GM19324 (cell line): ENCODE data around the gene CMBL.
"Not testable (repeated sequence)": the region's sequence is repeated elsewhere in the genome, so short reads cannot be mapped to it uniquely, and the experiment has no call there.

Source experiments
- ATAC-seq: cut with Tn5 transposase; IDR thresholded peaks from one replicate; pipeline ENCODE4 v1.9.1; 2021; ENCODE audit warnings: mild to moderate bottlenecking, moderate library complexity; ENCODE audit not compliant: unreplicated experiment, low FRiP score

The CMBL gene

DNA sequence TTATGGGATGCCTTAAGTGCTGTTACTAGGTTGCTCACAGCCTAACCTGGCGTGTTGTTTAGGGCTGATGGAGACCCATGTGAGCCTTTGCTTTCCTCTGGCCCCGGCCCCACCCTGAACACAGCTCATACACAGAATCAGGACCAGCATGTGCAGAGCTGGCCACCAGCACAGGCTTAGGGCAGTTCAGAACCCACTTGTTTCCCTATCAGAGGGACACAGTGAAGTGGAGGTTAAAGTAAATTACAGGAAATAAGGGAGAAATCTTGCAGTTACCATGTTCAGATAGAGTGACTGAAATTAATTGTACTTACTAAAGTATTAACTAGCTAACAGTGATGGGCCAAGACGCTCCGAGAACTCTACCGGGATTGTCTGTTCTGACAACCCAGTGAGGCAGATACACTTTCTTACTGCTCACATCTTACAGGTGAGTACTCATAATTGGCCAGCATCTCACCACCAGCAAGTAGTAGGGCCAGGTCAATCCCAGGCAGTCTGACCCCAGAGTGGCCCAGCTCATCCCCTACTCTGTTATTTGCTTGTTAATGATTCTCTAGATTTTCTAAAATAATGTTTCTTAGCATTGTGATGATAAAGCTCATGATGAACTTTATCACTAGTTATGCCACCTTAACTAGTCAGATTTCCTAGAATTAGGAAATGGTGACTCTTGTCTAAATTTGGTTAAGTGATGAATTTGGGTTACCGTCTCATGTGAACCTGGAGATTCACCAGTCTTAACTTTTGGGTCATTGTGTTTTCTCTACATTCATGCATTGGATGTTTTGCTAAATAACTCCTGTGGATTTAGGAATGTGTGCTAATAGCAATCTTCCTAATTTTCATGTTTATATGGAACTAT, 42.2 kb downstream of the CMBL start:
- ATAC-seq = no peak

GRCh38 chr5:10264604-10265003, 43.1 kb downstream of the CMBL start:
- ATAC-seq = no peak

DNA sequence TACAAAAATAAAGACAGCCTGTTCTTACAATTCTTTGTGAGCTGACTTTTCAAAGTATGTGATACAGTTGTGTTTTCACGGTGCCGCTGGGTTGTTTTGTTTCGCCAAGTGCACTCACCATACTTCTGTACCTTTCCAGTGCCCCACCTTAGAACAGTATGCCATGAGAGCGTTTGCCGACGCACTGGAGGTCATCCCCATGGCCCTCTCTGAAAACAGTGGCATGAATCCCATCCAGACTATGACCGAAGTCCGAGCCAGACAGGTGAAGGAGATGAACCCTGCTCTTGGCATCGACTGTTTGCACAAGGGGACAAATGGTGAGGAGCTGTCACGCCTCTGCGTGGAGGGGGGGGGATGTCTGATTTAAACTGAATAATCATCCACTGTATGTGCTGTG, 44.7 kb downstream of the CMBL start:
- ATAC-seq = no peak

GRCh38 chr5:10262121-10262774, 45.5 kb downstream of the CMBL start:
- no peak for ATAC-seq

DNA sequence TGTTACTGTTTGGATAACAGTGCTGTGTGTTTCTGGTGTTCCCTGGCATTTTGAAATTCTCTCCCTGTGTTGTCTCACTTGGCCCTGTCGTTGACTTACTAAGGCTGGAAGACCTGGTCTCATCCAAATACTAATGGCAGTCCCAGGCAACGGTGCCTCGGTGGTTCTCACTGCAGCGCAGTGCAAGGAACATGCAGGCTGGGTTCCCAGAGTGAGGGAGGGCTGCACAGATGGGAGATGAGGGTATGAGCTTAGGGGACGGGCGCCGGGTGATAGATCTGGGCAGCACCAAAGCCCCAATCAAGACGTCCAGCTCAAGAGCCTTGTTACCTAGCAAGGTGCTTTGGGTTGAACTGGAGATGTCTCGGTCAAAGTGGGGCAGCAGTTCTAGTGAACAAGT, 46.6 kb downstream of the CMBL start:
- no peak for ATAC-seq

DNA sequence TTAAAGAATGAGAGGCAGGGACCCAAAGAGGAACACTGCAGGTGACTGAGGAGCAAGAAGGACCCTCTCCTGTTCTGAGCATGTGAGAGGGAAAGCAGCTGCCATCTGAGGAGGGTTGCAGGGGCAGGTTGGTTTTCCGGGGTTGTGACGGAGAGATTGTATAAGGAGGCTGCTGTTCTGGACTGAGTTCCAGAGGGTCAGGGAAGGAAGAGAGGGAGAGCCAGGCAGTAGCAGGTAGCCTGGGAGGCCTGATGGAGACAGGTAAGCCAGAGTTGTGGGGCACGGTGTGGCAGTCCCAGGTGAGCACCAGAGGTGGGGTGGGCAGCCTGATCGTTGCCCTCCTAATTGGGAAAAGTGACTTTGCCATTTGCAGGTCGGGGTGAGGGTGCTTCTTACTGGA, 47.8 kb downstream of the CMBL start:
- ATAC-seq = no peak

DNA sequence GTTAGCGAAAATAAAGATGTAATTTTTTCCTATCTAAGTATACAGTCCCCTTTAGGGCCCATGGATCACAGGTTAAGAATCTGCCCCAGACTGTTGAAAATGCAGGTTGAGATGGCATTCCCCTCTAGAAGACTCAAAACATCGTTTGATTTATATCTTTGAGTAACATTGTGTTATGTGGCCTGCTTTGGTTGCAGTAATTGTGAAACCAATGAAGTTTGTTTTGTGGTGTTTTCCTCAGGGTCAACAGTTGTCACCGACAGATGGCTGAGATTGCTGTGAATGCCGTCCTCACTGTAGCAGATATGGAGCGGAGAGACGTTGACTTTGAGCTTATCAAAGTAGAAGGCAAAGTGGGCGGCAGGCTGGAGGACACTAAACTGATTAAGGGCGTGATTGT, 49.8 kb downstream of the CMBL start:
- ATAC-seq = no peak

- no peak for ATAC-seq
Measured at GRCh38 chr5:10254686-10255085, 53.0 kb downstream of the CMBL start.

DNA sequence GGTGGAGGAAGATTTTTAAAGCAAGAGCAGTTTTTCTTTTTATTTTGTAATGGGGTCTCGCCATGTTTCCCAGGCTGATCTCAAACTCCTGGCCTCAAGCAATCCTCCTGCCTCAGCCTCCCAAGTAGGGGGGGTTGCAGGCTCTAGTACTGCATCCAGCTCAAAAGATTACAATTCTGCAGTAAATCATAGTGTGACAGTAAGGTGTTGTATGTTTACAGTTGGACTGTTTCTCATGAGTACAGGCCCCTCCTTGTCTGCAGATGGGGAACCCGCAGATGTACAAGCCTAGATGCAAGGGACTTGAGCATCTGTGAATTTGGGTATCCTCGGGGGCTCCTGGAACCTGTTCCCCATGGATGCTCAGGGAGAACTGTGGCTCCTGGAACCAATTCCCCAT, 54.3 kb downstream of the CMBL start:
- ATAC-seq = no peak

DNA sequence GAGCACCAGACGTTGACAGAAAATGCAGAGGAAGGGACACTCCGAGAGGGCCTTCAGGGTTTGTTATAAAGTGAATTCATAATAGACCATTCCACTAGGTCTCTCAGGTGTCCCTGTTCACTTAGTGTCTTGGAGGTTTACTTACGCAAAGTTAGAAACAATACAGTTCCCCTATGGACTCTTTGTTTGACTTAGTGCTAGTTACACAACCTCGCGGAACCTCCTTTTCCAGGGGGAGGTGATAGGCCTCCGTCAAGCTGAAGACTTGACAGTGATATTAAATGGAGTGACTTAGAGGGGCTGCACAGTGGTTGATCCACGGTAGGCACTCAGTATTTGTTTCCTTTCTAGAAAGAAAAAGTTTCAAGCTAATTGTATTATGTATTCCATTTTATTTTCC, 56.3 kb downstream of the CMBL start:
- ATAC-seq = no peak

DNA sequence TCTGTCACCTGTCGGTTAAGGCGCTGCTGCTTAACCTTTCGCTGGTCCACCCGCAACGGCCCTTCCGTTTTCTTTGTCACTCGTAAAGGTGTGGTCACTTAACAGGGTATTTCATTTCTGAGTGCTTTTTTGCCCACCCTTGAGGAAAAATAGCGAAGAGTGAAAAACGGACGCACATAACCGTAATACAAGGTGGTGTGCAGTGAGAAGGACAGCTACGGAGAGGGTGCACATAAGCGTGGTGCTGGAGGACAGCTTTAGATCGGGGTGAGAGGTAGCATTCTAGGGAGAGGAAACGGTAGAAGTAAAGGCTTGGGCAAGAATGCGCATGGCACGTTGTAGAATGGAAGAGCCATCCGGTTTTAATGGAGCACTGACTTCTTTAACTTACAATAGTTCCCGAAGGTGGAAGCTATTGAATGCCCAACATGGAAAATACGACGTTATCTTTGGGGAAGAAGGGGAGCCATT, 56.9 kb downstream of the CMBL start:
- ATAC-seq = no peak

- peak; percentile 85 for ATAC-seq
Measured at GRCh38 chr5:10249948-10250805, 57.5 kb downstream of the CMBL start, which contains the start of gene CCT5. Gene CCT5, plus strand, starts transcription at chr5:10250280. Its CDS starts 61 bp downstream, at chr5:10250341.

DNA sequence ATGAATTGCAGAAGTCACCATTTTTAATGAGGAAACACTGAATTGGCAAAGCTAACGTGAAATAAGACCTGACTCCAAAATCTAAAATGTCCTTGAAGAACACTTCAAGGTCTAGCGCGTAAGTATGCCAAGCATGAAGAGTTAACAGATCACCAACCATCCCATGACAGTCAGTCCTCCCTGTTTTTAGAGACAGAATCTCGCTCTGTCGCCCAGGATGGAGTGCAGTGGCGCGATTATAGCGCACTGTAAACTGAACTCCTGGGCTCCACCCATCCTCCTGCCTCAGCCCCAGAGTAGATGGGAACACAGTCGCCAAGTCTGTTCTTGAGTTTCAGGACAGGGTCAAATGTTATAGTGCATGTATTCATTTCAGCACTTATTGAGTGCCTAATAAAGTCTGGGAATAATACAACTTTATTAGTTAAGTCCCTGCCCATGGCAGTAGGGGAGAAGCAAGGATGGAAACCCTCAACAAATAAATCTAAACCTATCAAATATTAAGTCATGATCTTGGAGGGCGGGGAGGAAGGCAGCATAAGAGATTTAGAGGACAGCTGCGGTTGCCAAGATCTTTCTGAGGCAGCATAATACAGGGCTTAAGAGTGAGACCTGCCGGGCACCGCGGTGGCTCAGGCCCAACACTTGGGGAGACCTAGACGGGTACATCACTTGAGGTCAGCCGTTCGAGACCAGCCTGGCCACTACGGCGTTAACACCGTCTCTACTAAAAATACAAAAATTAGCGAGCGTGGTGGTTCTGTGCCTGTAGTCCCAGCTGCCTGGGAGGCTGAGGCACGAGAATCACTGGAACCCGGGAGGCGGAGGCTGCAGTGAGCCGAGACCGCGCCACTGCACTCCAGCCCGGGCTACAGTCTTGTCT, 59.1 kb downstream of the CMBL start:
- ATAC-seq = peak; percentile 0

- not testable (repeated sequence) for ATAC-seq
Measured at GRCh38 chr5:10247217-10247616, 60.5 kb downstream of the CMBL start.

- ATAC-seq = no peak
Measured at GRCh38 chr5:10246761-10247160, 60.9 kb downstream of the CMBL start.

GRCh38 chr5:10244342-10244944, 63.3 kb downstream of the CMBL start:
- ATAC-seq = no peak

DNA sequence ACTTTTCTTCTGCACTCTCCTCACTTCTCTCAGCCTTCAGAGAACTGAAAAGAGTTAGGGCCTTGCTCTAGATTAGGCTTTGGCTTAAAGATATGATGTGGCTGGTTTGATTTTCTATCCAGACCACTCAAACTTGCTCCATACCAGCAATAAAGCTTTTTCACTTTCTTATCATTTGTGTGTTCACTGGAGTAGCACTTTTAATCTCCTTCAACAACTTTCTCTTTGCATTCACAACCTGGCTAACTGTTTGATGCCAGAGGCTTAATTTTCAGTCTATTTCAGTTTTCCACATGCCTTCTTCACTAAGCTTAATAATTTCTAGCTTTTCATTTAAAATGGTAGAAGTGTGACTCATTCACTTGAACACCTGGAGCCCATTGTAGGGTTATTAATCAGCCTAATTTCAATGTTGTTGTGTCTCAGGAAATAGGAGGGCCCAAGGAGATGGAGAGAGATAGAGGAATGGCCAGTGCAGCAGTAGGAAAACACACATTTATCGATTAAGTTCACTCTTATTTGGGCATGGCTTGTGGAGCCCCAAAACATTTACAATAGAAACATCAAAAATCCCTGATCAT, 64.0 kb downstream of the CMBL start:
- no peak for ATAC-seq

GRCh38 chr5:10235350-10235749, 72.4 kb downstream of the CMBL start:
- no peak for ATAC-seq

- no peak for ATAC-seq
Measured at GRCh38 chr5:10233505-10233904, 74.2 kb downstream of the CMBL start.
